Stimulated activated CD8-positive, alpha-beta memory T cell treated with anti-CD3 and anti-CD28 coated beads, Interleukin-15, amount 100 ng/mL, for 1 hour (primary cell): Measurements from ENCODE around the gene PCDH1.
"Not testable (repeated sequence)": the region's sequence is repeated elsewhere in the genome, so short reads cannot be mapped to it uniquely, and the experiment has no call there.

Experiments
- DNase-seq: peaks from one replicate; pipeline ENCODE4 v3.0.0-alpha.2; 2020; ENCODE audit warnings: low read depth

The PCDH1 gene

DNA sequence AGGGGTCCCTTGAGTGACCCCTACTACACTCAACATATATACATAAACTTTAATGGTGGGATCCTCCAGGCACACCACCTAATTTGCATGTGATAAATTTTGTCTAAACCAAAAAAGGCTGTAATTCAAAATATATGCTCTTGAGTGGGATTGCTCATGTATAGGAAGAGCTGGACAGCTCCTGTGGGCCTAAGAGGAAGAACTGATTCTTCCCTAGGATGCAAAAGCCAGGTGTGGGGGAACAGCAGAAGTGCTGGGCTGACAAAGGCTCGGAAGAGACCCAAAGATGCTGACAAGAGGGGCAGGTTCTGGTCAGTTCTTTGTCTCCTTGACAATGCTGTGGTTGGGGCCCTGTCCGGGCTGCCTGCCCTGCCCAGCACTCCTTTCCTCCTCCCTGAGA is 43.9 kb downstream of the PCDH1 start:
- no peak for DNase-seq

- no peak for DNase-seq
Observed at GRCh38 chr5:141832131-141832530, 46.1 kb downstream of the PCDH1 start.

DNA sequence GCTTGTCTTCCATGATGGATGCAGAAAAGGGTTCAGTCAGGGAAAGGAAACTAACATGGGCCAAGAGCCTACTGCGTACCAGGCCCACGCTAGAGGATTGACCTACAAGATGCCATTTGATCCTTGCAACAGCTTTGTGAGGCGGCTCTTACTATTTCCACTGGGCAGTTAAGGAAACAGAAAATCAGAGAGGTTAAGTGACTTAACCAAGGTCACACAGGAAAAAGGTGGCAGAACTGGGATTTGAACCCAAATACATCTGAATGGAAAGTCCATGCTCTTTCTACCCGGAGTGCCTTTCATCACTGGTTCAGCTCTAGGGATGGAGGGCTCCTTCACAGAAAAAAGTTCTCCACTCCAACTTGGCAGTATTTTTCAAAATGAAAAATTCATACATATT is 50.0 kb downstream of the PCDH1 start:
- DNase-seq = no peak

- DNase-seq = no peak
Observed at GRCh38 chr5:141826674-141827073, 51.5 kb downstream of the PCDH1 start.

DNA sequence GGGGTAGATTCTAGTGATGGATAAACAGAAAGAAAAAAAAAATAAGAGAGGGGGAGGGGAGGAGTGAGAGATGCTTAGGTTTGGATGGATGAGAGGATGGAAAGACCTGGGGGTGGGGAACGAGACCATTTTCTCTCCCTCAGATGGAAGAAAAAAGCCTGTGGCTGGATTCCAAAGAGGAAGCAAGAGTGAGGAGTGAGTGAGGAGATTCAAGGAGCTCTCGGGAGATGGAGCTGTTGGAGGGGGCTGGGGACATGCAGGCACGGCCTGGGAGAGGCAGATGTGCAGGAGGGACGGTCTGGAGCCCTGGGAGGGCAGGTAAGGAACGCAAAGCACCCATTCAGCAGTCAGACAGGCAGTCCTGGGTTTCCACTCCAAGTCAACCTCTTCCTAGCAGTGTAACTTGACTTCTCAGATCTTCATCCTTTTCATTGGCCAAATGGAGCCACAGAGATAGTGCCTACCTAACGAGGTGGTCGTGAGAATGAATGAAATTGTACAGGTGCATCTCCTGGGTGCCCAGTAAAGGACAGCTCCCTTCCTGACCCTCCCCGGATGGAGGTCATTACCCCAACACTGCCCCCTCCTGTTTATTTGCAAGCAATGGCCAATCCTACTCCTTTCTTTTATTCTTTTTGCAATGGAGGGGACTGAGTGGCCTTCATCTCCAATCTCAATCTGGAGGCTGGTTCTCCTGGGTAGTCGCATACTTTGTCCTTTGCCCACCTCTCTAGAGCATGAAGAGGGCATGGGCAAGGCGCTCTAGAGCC is 52.2 kb downstream of the PCDH1 start:
- no peak for DNase-seq

DNA sequence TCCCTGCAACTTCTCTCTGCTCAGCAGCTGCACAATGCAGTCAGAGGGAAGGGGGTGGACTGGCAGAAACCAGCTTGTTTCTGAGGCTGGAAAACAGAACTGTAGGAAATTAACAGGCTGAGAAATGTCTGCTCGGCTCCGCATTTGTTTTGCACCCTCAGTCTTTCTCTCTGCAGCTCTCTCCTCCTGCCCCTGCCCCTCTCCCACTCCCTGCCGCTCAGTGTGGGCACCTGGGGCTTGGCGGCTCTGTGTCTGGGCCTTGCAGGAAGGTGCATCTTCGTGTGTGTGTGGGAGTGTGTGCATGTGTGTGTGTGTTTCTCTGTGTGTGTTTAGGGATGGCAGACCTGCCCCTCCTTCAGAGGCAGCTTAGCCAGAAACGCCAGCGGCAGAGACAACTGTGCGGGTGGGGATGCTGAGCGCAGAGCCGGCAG is 53.0 kb downstream of the PCDH1 start:
- no peak for DNase-seq

GRCh38 chr5:141824717-141825116 is 53.5 kb downstream of the PCDH1 start:
- no peak for DNase-seq

GRCh38 chr5:141823056-141823455 is 55.2 kb downstream of the PCDH1 start:
- no peak for DNase-seq

- no peak for DNase-seq
Observed at GRCh38 chr5:141822144-141822543, 56.1 kb downstream of the PCDH1 start.

- DNase-seq = no peak
Observed at GRCh38 chr5:141821430-141821925, 56.7 kb downstream of the PCDH1 start.

- not testable (repeated sequence) for DNase-seq
Observed at GRCh38 chr5:141820686-141821085, 57.5 kb downstream of the PCDH1 start.

DNA sequence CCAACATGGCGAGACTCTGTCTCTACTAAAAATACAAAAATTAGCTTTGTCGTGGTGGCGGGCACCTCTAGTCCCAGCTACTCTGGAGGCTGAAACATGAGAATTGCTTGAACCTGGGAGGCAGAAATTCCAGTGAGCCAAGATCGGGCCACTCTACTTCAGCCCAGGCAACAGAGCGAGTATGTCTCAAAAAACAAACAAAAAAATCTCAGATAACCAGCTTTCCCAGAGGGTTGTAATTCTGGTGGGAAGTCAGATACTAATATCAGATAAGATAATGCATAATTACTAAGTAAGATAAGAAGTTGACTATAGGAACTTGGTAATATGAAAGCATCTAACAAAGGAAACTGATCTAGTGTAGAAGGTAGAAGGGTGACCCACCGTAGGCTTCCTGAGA is 60.6 kb downstream of the PCDH1 start:
- no peak for DNase-seq

- no peak for DNase-seq
Observed at GRCh38 chr5:141816598-141817399, 61.4 kb downstream of the PCDH1 start.

DNA sequence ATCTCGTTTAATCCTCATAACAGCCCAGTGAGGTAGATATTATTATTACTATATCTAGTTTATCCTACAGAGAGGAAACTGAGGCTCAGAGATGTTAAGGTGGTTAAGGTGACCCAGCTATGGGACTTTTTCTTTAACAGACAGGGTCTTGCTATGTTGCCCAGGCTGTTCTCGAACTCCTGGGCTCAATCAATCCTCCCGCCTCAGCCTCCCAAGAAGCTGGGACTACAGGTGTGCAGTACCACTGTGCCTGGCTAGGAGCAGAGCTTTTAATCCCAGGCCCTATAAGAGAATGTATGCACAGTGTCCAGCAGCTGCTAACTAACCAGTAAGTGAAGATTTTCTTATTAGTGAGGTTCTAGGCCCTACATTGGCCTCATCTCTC is 62.4 kb downstream of the PCDH1 start:
- no peak for DNase-seq

DNA sequence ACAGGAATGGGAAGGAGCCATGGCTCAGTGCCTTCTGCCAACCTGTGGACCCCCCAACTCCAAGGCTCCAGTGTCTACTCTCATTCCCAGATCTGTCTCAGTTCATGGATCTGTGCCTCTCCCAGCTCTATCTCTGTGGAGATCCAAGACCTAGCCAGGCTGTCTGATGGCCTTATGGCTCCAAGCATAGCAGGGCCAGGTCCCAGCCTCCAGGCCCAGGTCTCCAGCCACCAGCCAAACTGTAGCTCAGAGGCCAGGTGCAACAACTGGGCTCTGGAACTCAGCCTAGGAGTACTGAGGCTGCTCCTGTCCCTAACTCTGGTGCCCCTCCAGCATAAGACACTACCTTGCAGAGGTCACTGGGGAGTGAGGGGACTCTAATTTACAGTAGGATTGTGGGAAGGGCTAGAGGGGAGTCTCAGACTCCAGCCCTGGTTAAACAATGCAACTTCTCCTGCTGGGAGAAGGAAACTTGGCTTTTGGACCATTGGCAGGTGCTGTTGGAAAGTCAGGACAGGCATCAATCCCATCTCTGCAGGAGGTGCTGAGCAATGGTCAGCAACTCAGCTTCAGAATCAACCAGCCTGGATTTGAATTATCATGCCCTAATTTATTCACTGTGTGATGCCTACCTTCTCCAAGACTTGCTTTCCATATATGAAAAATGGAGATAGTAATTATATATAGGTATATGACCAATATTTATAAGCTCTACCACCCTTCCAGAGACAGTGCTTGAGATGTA is 63.0 kb downstream of the PCDH1 start:
- no peak for DNase-seq

GRCh38 chr5:141814064-141814964 is 63.9 kb downstream of the PCDH1 start:
- no peak for DNase-seq

- no peak for DNase-seq
Observed at GRCh38 chr5:141812512-141812911, 65.7 kb downstream of the PCDH1 start.

GRCh38 chr5:141811287-141812155 is 66.7 kb downstream of the PCDH1 start:
- no peak for DNase-seq

- no peak for DNase-seq
Observed at GRCh38 chr5:141810702-141811101, 67.5 kb downstream of the PCDH1 start.

- no peak for DNase-seq
Observed at GRCh38 chr5:141809380-141810096, 68.7 kb downstream of the PCDH1 start.
